Upper lobe of right lung (tissue), 1 donor: Measurements from ENCODE around the gene CACNA2D4. TPM values are rescaled to one million over a fixed set of nuclear protein-coding genes. Genes with fewer than 3 reads are reported as not detected.

Experiments
- ATAC-seq: fragments of 200-7000 bp; cut with Tn5 transposase; one replicate; pipeline ENCODE4 v1.9.1; 2020; ENCODE audit warnings: mild to moderate bottlenecking, moderate library complexity
- DNase-seq: peaks from one replicate; pipeline ENCODE4 v3.0.0-alpha.2; 2020
- H3K27ac ChIP-seq: fragments of 200-600 bp; one replicate; pipeline ENCODE4 v1.8.0; 2022
- H3K27me3 ChIP-seq: fragments of 200-600 bp; one replicate; pipeline ENCODE4 v1.8.0; 2022; ENCODE audit warnings: mild to moderate bottlenecking
- H3K36me3 ChIP-seq: fragments of 200-600 bp; one replicate; pipeline ENCODE4 v1.8.0; 2022
- H3K4me1 ChIP-seq: fragments of 200-600 bp; one replicate; pipeline ENCODE4 v1.8.0; 2022
- H3K4me3 ChIP-seq: fragments of 200-600 bp; one replicate; pipeline ENCODE4 v1.8.0; 2022; ENCODE audit warnings: mild to moderate bottlenecking
- H3K9me3 ChIP-seq: fragments of 200-600 bp; one replicate; pipeline ENCODE4 v1.8.0; 2022
- intact Hi-C: fragments of 100-400 bp; cut with DNase I; formaldehyde crosslinking; loops from one replicate; pipeline ENCODE4 v1.11.0; 2022
- total RNA-seq: library from RNA; stranded (reverse); fragmentation: NEBNext Ultra II Directional; extraction: Animal tissue kit (Norgen Biotek cat#: 25700); gene quantifications from one replicate; pipeline ENCODE4 v1.2.1, GENCODE V29; 2021
- TF ChIP-seq, protein P1 (sequence below): fragments of 200-600 bp; IDR thresholded peaks from one replicate; pipeline ENCODE4 v1.8.0; 2022; ENCODE audit warnings: antibody characterized with exemption
- donor health status: DM: no; HTN: yes; CAD: no; lungs with severe emphysema.

CACNA2D4 gene
- total RNA-seq, 1 donor from 2014 or later: 5.5 TPM

DNA sequence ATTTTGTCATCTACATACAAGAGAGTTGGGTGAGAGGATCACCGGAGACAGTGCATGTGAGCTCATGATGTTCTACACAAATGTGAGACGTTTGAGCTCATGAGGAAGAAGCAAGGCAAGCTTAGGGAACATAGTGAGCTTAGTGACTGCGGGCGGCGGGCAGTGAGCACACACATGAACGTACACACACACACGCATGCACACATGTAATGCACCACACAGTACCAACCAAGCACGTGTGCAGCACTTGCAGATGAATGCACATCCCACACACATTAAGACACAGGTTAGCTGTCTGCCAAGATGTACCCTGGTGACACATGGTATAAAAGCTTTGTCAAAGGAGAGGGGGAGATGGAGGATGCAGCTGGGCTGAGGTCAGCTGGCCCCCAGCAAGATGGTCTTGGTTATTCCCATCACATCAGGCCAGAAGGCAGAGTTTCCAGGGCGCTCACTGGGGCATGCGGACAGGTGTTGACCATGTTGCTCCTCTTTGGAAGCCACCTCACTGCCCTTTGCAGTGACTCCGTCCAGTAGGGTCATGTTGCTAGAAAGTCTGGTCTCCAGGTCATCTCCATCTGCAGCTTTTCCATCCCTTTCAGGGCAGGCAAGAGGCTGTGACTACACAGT, 8.7 kb upstream of the CACNA2D4 start:
- Histone ChIP-seq H3K27ac (no peak overlapping the region), H3K36me3 (no peaks in the 10 kb centered on the region), H3K4me1 (no peaks in the 10 kb centered on the region), H3K4me3 (no peak overlapping the region), H3K9me3 (no peaks in the 10 kb centered on the region), H3K27me3 (peaks cover 4% of the 10 kb centered on the region)
- TF ChIP-seq, protein P1, sequence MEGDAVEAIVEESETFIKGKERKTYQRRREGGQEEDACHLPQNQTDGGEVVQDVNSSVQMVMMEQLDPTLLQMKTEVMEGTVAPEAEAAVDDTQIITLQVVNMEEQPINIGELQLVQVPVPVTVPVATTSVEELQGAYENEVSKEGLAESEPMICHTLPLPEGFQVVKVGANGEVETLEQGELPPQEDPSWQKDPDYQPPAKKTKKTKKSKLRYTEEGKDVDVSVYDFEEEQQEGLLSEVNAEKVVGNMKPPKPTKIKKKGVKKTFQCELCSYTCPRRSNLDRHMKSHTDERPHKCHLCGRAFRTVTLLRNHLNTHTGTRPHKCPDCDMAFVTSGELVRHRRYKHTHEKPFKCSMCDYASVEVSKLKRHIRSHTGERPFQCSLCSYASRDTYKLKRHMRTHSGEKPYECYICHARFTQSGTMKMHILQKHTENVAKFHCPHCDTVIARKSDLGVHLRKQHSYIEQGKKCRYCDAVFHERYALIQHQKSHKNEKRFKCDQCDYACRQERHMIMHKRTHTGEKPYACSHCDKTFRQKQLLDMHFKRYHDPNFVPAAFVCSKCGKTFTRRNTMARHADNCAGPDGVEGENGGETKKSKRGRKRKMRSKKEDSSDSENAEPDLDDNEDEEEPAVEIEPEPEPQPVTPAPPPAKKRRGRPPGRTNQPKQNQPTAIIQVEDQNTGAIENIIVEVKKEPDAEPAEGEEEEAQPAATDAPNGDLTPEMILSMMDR: no peak
- ATAC-seq (no peak), DNase-seq (peak; percentile 41)
- intact Hi-C loops: no loop called here

DNA sequence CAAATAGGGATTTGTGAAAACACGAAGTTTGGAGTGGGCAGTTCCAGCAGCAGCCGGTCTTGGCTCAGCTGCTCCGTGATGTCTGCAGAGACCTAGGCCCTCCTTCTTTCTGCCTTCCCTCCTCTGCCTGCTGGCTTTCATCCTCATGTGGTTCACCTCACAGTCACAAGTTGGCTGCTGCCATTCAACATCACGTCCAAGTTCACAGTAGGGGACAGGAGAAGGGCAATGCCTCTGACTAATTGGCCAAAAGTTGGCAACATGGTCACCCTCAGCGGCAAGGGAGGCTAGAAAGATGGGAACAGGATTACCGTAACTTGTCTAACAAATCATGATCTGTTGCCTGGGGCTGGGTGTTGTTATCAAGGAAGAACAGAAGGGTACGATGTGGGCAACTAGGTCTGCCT, 7.8 kb upstream of the CACNA2D4 start:
- no peak overlapping the region for H3K27ac ChIP-seq
- no peak overlapping the region for H3K4me3 ChIP-seq
- ATAC-seq: no peak
- H3K4me1 ChIP-seq: no peaks in the 10 kb centered on the region
- DNase-seq: no peak
- TF ChIP-seq, protein P1: no peak
- no peaks in the 10 kb centered on the region for H3K9me3 ChIP-seq
- no peaks in the 10 kb centered on the region for H3K36me3 ChIP-seq
- intact Hi-C loops: no loop called here
- H3K27me3 ChIP-seq: peaks cover 4% of the 10 kb centered on the region

DNA sequence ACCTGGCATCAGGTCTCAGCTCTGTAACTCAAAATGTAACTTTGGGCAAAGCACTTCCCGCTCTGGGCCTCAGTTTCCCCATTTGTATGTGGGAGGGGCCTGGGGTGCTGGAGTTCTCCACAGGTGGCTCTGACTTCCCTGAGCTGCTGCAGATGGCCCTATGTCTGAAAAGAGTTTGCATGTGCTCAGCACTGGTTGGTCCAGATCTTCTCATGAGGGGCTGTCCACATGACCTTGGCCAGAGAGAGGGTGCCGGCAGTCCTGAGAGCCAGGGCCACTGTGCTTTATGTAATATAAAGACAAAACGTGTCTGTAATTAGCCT, 7.2 kb upstream of the CACNA2D4 start:
- TF ChIP-seq, protein P1: no peak
- Histone ChIP-seq H3K4me3 (no peak overlapping the region), H3K27ac (no peak overlapping the region), H3K36me3 (no peaks in the 10 kb centered on the region), H3K4me1 (no peaks in the 10 kb centered on the region), H3K9me3 (no peaks in the 10 kb centered on the region), H3K27me3 (peaks cover 4% of the 10 kb centered on the region)
- no peak for DNase-seq
- no peak for ATAC-seq
- intact Hi-C loops: no loop called here

DNA sequence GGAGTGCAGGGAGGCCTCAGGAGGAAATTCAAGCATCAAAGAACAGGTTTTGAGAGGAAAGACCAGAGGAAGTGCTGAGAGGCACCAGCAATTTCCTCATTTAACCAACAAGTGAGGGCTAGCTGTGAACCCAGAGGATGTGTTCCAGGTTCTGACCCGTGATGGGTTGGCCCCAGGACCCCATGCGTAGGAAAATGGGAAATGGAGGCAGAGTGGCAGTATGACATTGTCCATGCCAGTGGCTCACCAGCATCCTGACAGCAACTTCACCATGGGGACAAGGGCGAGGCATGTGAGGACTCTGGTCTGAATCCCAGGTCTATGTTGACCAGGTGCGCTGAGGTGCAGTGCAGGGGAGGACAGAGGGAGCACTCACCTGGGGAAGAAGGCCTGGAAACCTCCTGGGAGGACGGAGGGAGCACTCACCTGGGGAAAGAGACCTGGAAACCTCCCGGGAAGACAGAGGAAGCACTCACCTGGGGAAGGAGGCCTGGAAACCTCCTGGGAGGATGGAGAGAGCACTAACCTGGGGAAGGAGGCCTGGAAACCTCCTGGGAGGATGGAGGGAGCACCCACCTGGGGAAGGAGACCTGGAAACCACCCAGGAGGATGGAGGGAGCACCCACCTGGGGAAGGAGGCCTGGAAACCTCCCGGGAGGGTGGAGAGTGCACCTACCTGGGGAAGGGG, 6.7 kb upstream of the CACNA2D4 start:
- Histone ChIP-seq H3K36me3 (no peaks in the 10 kb centered on the region), H3K27me3 (peaks cover 4% of the 10 kb centered on the region), H3K4me3 (no peak overlapping the region), H3K4me1 (no peaks in the 10 kb centered on the region), H3K27ac (no peak overlapping the region), H3K9me3 (no peaks in the 10 kb centered on the region)
- intact Hi-C loops: no loop called here
- DNase-seq (peak; percentile 37), ATAC-seq (no peak)
- TF ChIP-seq, protein P1: no peak

DNA sequence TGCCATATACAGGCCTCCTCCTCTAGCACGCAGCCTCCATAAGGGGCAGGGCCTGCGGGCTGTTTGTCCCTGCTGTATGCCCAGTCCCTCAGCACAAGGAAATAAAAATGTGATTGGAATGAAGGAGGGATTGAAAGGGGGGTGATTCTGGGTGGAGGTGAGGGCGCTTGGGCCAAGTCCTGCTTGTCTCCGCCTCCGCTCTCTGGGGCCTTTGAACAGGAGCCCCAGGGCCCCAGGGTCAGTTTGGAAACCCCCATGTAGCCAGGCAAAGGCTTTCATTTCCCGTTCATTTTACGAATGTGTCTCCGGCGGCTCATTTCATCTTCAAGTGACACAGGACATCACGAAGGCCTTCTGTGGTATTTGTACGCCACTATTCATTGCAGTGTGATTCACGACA, 4.5 kb upstream of the CACNA2D4 start:
- Histone ChIP-seq H3K27me3 (peaks cover 4% of the 10 kb centered on the region), H3K36me3 (no peaks in the 10 kb centered on the region), H3K9me3 (no peaks in the 10 kb centered on the region), H3K4me3 (no peak overlapping the region), H3K4me1 (no peaks in the 10 kb centered on the region), H3K27ac (no peak overlapping the region)
- intact Hi-C loops: no loop called here
- DNase-seq: no peak
- TF ChIP-seq, protein P1: no peak
- no peak for ATAC-seq
